ENCODE results near the gene DLX3. TPM values are rescaled to one million over a fixed set of nuclear protein-coding genes. Genes with fewer than 3 reads are reported as not detected.

The DLX3 gene
- total and polyA plus RNA-seq, 2 of the 8 experiments (the other 6 are each of a cell fraction or from before 2014, with no cell fraction given) = 0.15 to 0.20 TPM

- H3K27ac ChIP-seq (ENCODE audit: low read depth, low read length) = no peak overlapping the region
- DNase-seq (ENCODE audit: low read depth in 1 of 2, low spot score in 2 of 2) = no peak
- H3K79me1 ChIP-seq (ENCODE audit: low read depth, low read length) = no peaks in the 10 kb centered on the region
- ChIA-PET CTCF (ENCODE audit: partially characterized antibody) (interaction anchor here (0.5 to 18.5 kb wide), 11 partner anchors 7 to 135 kb away, joined by 3 to 547 read pairs (median 9); partner anchors contain the start of genes DLX3 and TAC4), POLR2A (ENCODE audit: partially characterized antibody) (interaction anchor here (1.3 kb wide), 1 partner anchor 17 kb away, joined by 3 read pairs; no protein-coding TSS in a partner anchor)
- H3K23ac ChIP-seq (ENCODE audit: insufficient read length) = no peak overlapping the region
- H2AFZ ChIP-seq (ENCODE audit: low read length) = no peak overlapping the region
- H3K4me3 ChIP-seq (ENCODE audit: extremely low read depth in 1 of 4, insufficient read depth in 2 of 4, low read depth in 3 of 4, low read length in 4 of 4) = no peak overlapping the region
- FAIRE-seq = no peak
- H2BK12ac ChIP-seq (ENCODE audit: low read depth, low read length) = no peak overlapping the region
- no peak overlapping the region for H3K4me2 ChIP-seq (ENCODE audit: insufficient read depth in 1 of 2, low read depth in 2 of 2, low read length in 2 of 2)
- no peak overlapping the region for H4K5ac ChIP-seq (ENCODE audit: insufficient read length, low read depth, low read length)
- H3K36me3 ChIP-seq (ENCODE audit: control insufficient read depth in 2 of 4, insufficient read depth in 4 of 4, low read length in 3 of 4) = no peaks in the 10 kb centered on the region; a peak in 1 of 8 replicates
- H4K20me1 ChIP-seq (replicated peaks in 1 of 2; ENCODE audit: control insufficient read depth in 1 of 2, insufficient read depth in 2 of 2, low read length in 2 of 2) = peaks cover 0 to 7% of the 10 kb centered on the region in 2 experiments
- no peak overlapping the region for H4K8ac ChIP-seq (ENCODE audit: extremely low read depth, insufficient read depth, low read length)
- 79% methylated on average over 3 of the region's 3 CpGs; no CpG with 5 or more reads in 1 of the 2 experiments for WGBS, 2 experiments (ENCODE audit: extremely low coverage in 1 of 2, insufficient coverage in 1 of 2, insufficient read length in 1 of 2, insufficient replicate concordance in 2 of 2, low coverage in 1 of 2, low lambda C conversion rate in 2 of 2, missing lambda C conversion rate in 1 of 2)
- no peak for TF ChIP-seq JUN (IDR thresholded peaks at IDR 0.05; ENCODE audit: low read depth, low read length)
- no peak for TF ChIP-seq E2F6 (IDR thresholded peaks at IDR 0.05)
- no peak overlapping the region for H3K4ac ChIP-seq (replicated peaks; ENCODE audit: insufficient read length, low read depth, low read length)
- H2BK5ac ChIP-seq (ENCODE audit: low read depth, low read length) = no peak overlapping the region
- H3K9me3 ChIP-seq (ENCODE audit: insufficient read depth in 2 of 2, low read depth in 1 of 2, low read length in 1 of 2) = peaks cover 0 to 5% of the 10 kb centered on the region in 2 experiments; a peak in 1 of 4 replicates
- no peak overlapping the region for H2BK15ac ChIP-seq (ENCODE audit: low read length)
- peaks cover 4 to 32% (median 19%) of the 10 kb centered on the region in 4 experiments for H3K4me1 ChIP-seq (replicated peaks in 1 of 4; ENCODE audit: control insufficient read depth in 3 of 4, insufficient read depth in 4 of 4, low read length in 3 of 4)
- H3K27me3 ChIP-seq (replicated peaks in 1 of 4; ENCODE audit: control insufficient read depth in 3 of 4, extremely low read depth in 1 of 4, insufficient read depth in 3 of 4, low read length in 3 of 4) = peaks cover 46 to 96% (median 87%) of the 10 kb centered on the region in 4 experiments
- H2BK20ac ChIP-seq (ENCODE audit: low read length) = no peak overlapping the region
- no peak overlapping the region for H3K18ac ChIP-seq (ENCODE audit: extremely low read depth, low read length)
- no peak overlapping the region for H2BK120ac ChIP-seq (replicated peaks; ENCODE audit: low read depth, low read length)
- H3K23me2 ChIP-seq (ENCODE audit: low read depth, low read length) = peaks cover 17% of the 10 kb centered on the region; the same call in 1 of the 2 replicates
- no peak overlapping the region for H3K56ac ChIP-seq (replicated peaks; ENCODE audit: insufficient read length, low read depth, low read length)
- no peak overlapping the region for H4K91ac ChIP-seq (replicated peaks; ENCODE audit: insufficient read length, low read length)
- no peak overlapping the region for H3K14ac ChIP-seq (ENCODE audit: insufficient read length)
- no peaks in the 10 kb centered on the region for H3K79me2 ChIP-seq (ENCODE audit: control insufficient read depth in 1 of 2, insufficient read depth in 2 of 2, low read length in 2 of 2)
- H2AK5ac ChIP-seq (ENCODE audit: low read depth, low read length) = no peak overlapping the region
- H3K9ac ChIP-seq (replicated peaks in 1 of 4; ENCODE audit: extremely low read depth in 1 of 4, low read depth in 3 of 4, low read length in 3 of 4) = no peak overlapping the region
These were observed 4.7 kb downstream of the DLX3 start for GRCh38 chr17:49990331-49990730.
